RWPE1 (cell line): ENCODE results near the gene VAMP5.
"Not testable (repeated sequence)": the region's sequence is repeated elsewhere in the genome, so short reads cannot be mapped to it uniquely, and the experiment has no call there.

Experiments used
- CTCF ChIA-PET: fragments of 350-600 bp; sonication (Branson Sonifier 250); formaldehyde crosslinking; extraction: SDS; loops from one replicate; lab custom pipeline; 2021; lab: Yijun Ruan, JAX
- POLR2A ChIA-PET: fragments of 400-600 bp; formaldehyde crosslinking; extraction: SDS; loops from one replicate; lab custom pipeline; 2020; ENCODE audit warnings: antibody characterized with exemption; ENCODE audit not compliant: low non-redundant PET; lab: Yijun Ruan, JAX
- DNase-seq: peaks from one replicate; pipeline ENCODE4 v3.0.0; 2012; ENCODE audit warnings: low spot score
- H3K27ac ChIP-seq: fragments of 450-650 bp; 2 replicates; pipeline ENCODE4 v1.5.1; 2017
- TF ChIP-seq, protein P1 (sequence below): fragments of 450-650 bp; conservative IDR thresholded peaks from 2 replicates; pipeline ENCODE4 v1.5.1; 2017; ENCODE audit warnings: low read depth, mild to moderate bottlenecking

Gene VAMP5

DNA sequence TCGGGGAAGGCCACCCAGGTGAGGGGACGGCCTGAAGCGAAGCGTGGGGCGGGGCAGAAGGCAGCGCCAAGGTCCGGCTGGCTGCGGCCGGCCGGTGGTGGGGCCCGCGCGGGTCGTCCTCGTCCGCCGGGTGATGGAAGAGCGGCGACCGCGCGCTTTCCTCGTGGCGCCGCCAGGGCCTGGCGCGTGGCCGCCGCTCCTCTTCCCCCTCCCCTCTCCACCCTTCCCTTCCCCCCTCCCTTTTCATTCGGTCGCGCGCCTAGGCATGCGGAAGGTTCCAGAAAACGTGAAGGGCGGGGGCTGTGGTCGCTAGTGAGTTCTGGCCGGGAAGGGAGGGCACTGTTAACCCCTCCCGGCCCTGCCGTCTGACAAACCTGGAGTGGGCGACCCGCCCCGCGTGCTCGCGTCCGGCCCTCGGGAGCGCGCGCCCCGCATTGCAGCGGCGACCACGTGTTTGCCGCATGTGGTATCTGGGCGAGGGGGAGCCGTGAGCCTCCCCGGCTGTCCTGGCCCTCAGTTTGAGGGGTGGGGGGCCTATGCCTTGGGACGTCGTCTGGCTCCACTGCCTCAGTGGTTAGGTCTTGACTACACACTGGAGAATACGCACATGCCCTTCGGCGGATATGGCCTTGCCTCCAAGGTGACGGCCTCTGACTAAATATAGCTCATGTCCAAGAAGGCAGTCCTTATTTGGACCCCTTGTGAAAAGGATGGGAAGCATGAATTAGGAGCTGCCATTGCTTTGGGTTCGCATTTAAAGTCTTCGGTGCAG lies 44.7 kb upstream of the VAMP5 start:
- peak overlapping the region; percentile 98 for H3K27ac ChIP-seq
- TF ChIP-seq, protein P1, sequence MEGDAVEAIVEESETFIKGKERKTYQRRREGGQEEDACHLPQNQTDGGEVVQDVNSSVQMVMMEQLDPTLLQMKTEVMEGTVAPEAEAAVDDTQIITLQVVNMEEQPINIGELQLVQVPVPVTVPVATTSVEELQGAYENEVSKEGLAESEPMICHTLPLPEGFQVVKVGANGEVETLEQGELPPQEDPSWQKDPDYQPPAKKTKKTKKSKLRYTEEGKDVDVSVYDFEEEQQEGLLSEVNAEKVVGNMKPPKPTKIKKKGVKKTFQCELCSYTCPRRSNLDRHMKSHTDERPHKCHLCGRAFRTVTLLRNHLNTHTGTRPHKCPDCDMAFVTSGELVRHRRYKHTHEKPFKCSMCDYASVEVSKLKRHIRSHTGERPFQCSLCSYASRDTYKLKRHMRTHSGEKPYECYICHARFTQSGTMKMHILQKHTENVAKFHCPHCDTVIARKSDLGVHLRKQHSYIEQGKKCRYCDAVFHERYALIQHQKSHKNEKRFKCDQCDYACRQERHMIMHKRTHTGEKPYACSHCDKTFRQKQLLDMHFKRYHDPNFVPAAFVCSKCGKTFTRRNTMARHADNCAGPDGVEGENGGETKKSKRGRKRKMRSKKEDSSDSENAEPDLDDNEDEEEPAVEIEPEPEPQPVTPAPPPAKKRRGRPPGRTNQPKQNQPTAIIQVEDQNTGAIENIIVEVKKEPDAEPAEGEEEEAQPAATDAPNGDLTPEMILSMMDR, result no peak
- ChIA-PET POLR2A (interaction anchor here (0.5 to 2.2 kb wide), 10 partner anchors 21 to 125 kb away, joined by 3 to 10 read pairs (median 5); partner anchors contain the start of gene SH2D6), CTCF (interaction anchor here (0.7 to 1.5 kb wide), 9 partner anchors 12 to 120 kb away, joined by 3 to 9 read pairs (median 5); no protein-coding TSS in a partner anchor)
- DNase-seq, result no peak

DNA sequence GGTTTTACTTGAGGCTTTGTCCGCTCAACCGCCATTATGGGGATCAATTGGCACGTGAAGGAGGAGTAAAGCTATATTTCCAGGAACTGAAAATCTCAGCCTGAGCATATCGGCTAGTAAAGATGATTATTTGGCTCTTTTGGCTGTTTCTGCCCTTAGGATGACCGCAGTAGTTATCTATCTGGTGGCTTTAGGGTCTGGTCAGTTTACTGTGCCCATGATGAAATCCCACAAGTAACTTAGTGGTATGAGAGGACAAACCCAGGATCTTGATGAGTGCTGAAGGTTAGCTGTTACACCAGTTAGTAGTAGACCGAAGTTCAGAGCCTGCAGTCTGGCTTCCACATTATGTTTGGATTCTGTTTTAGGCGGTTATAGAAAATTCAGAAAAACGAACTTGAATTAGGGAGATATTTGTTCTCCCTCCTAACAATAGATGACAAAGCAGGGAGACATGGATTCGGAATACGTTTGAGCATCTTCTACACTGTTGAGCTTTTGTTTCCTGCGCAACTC lies 44.0 kb upstream of the VAMP5 start:
- CTCF ChIA-PET, result interaction anchor here (0.5 kb wide), 1 partner anchor 106 kb away, joined by 5 read pairs; no protein-coding TSS in a partner anchor
- TF ChIP-seq, protein P1, result no peak
- DNase-seq, result no peak
- POLR2A ChIA-PET, result interaction anchor here (1.6 to 2.2 kb wide), 3 partner anchors 35 to 121 kb away, joined by 4 to 10 read pairs (median 9); partner anchors contain the start of gene SH2D6
- H3K27ac ChIP-seq, result peak overlapping the region; percentile 98

DNA sequence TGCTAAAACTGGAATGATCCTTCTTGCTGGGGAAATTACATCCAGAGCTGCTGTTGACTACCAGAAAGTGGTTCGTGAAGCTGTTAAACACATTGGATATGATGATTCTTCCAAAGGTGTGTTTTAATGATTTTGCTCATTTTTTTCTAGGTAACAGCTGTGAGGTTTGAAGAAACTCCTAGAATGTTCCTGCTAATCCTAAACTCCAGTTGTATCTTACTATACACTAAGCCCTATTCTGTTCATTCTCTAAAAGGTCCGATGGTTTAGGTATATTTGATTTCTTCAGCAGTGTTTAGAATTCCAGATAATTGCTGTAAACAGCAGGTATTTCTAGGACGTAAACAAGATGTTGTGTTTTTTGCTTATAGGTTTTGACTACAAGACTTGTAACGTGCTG lies 43.0 kb upstream of the VAMP5 start:
- no peak overlapping the region for H3K27ac ChIP-seq
- CTCF ChIA-PET, result no interaction called here
- POLR2A ChIA-PET, result interaction anchor here (1.6 kb wide), 1 partner anchor 36 kb away, joined by 4 read pairs; no protein-coding TSS in a partner anchor
- no peak for DNase-seq
- TF ChIP-seq, protein P1, result no peak

DNA sequence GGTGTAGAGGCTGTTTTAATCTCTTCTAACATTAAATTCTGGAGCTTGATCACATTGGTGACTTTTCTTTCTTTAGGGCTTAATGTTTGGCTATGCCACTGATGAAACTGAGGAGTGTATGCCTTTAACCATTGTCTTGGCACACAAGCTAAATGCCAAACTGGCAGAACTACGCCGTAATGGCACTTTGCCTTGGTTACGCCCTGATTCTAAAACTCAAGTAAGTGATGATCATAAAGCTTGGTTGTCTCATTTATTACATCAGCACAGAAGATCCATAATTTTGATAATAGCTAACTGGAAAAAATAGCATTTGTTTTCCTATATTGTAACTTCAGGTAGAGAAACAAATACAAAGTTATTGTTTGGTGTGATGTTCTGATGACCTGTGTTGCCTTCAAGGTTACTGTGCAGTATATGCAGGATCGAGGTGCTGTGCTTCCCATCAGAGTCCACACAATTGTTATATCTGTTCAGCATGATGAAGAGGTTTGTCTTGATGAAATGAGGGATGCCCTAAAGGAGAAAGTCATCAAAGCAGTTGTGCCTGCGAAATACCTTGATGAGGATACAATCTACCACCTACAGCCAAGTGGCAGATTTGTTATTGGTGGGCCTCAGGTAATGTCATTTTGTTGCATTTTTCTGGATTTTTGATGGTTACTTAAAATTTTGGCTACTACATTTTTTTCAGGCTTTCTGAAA lies 42.3 kb upstream of the VAMP5 start:
- DNase-seq, result no peak
- ChIA-PET POLR2A (no interaction called here), CTCF (interaction anchor here (0.6 kb wide), 1 partner anchor 39 kb away, joined by 5 read pairs; no protein-coding TSS in a partner anchor)
- H3K27ac ChIP-seq, result peak overlapping the region; percentile 49; the same call in 1 of the 2 replicates
- TF ChIP-seq, protein P1, result no peak

DNA sequence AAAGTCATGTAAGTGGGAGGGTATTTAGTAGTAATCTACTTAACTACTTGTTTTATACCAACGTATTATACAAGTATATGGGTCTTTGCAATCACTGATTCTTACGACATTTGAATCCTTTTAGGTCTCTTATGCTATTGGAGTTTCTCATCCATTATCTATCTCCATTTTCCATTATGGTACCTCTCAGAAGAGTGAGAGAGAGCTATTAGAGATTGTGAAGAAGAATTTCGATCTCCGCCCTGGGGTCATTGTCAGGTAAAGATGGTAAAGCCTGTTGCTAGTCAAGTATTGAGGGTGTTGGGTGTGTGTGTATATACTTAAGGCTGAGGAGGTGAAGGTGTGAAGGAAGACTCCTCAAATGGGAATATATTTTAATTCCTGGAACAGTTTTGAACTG lies 41.5 kb upstream of the VAMP5 start:
- POLR2A ChIA-PET, result interaction anchor here (0.5 kb wide), 1 partner anchor 24 kb away, joined by 4 read pairs; no protein-coding TSS in a partner anchor
- H3K27ac ChIP-seq, result peak overlapping the region; percentile 49; the same call in 1 of the 2 replicates
- TF ChIP-seq, protein P1, result no peak
- CTCF ChIA-PET, result no interaction called here
- no peak for DNase-seq

DNA sequence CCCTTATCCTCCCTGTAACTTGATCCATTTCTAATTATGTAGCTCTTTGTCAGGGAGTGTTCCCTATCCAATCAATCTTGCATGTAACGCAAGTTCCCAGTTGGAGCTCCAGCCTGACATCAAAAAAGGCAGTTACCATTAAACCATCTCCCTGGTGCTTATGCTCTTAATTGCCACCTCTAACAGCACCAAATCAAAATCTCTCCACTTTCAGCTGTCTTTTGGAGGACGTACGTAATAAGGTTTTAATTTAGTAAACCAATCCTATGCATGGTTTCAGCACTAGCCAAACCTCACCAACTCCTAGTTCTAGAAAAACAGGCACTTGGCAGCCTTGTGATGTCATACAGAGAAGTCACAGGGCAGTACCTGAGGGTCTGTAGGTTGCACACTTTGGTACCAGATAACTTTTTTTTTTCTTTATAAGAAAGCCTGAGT lies 40.0 kb upstream of the VAMP5 start:
- CTCF ChIA-PET, result interaction anchor here (0.9 kb wide), 1 partner anchor 33 kb away, joined by 3 read pairs; no protein-coding TSS in a partner anchor
- POLR2A ChIA-PET, H3K27ac ChIP-seq, DNase-seq: not testable (repeated sequence)

DNA sequence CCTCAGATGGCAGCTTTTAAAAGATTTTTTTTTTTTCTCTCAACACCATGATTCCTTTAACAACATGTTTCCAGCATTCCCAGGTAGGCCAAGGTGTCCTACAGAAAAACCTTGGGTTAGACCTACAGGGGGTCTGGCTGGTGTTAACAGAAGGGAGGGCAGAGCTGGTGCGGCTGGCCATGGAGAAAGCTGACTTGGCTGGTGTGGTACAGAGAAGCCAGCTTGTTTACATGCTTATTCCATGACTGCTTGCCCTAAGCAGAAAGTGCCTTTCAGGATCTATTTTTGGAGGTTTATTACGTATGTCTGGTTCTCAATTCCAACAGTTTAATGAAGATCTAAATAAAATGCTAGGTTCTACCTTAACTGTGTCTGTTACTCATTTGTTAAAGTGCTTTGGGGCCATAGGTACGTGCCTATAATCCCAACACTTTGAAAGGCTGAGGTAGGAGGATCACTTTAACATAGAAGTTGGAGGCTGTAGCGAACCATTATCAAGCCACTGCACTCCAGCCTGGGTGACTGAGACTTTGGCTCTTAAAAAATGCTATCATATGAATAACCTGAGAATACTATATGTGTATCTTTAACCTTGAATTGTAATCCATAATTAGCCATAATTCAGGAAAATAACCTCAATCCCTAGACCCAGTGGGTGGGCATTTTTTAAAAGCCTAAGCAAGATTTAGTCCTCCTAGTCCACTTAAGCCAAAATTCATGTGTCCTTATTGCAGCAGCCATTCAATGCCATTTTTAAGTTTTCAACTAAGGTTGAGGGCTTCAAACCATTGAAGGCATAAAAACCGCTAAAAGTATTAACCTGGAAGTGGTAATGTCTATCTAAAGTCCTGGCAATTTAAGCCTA lies 39.1 kb upstream of the VAMP5 start:
- peak overlapping the region; percentile 59 for H3K27ac ChIP-seq

More for the DNA sequence above, 39.1 kb upstream of the VAMP5 start:
- POLR2A ChIA-PET, result interaction anchor here (0.7 to 0.8 kb wide), 2 partner anchors 8 to 124 kb away, joined by 3 read pairs; no protein-coding TSS in a partner anchor
- CTCF ChIA-PET, result interaction anchor here (0.7 to 1.5 kb wide), 3 partner anchors 43 to 131 kb away, joined by 3 to 7 read pairs (median 3); no protein-coding TSS in a partner anchor
- DNase-seq, result not testable (repeated sequence)
